Fibroblast of villous mesenchyme (primary cell): ENCODE data around the gene PLA2G2C. TPM values are rescaled to one million over a fixed set of nuclear protein-coding genes. Genes with fewer than 3 reads are reported as not detected.

Experiments used
- DNase-seq: peaks from one replicate; pipeline ENCODE4 v3.0.0-alpha.2; 2010; ENCODE audit warnings: low read depth
- H3K4me3 ChIP-seq: 2 replicates; pipeline ENCODE4 v1.5.1; 2011; ENCODE audit warnings: low read depth, mild to moderate bottlenecking, low read length
- CTCF ChIP-seq: IDR thresholded peaks from 2 replicates; pipeline ENCODE4 v1.5.1; 2012; ENCODE audit warnings: low read depth, mild to moderate bottlenecking, low read length; ENCODE audit not compliant: insufficient read depth
- total RNA-seq: library from RNA; depleted of rRNA; stranded (reverse); fragments of >200 nt; gene quantifications from 2 replicates; pipeline ENCODE4 v1.2.3, GENCODE V29; 2012

Gene PLA2G2C
- total RNA-seq, 1 donor: not detected

- TF ChIP-seq CTCF: no peak
- no peak for DNase-seq
- no peak overlapping the region for H3K4me3 ChIP-seq
Measured at GRCh38 chr1:20180129-20180843, 6.0 kb downstream of the PLA2G2C start.

- no peak for TF ChIP-seq CTCF
- H3K4me3 ChIP-seq: no peak overlapping the region
- DNase-seq: no peak
Measured at GRCh38 chr1:20179371-20180128, 6.8 kb downstream of the PLA2G2C start.

GRCh38 chr1:20178634-20179370, 7.5 kb downstream of the PLA2G2C start:
- no peak for DNase-seq
- no peak for TF ChIP-seq CTCF
- no peak overlapping the region for H3K4me3 ChIP-seq

GRCh38 chr1:20174937-20175666, 11.2 kb downstream of the PLA2G2C start:
- no peak for DNase-seq
- H3K4me3 ChIP-seq: no peak overlapping the region
- no peak for TF ChIP-seq CTCF

GRCh38 chr1:20172033-20172590, 14.2 kb downstream of the PLA2G2C start:
- no peak for TF ChIP-seq CTCF
- no peak overlapping the region for H3K4me3 ChIP-seq
- no peak for DNase-seq

- DNase-seq: no peak
- no peak overlapping the region for H3K4me3 ChIP-seq
- no peak for TF ChIP-seq CTCF
Measured at GRCh38 chr1:20169932-20170331, 16.4 kb downstream of the PLA2G2C start.
